H9 (cell line): ENCODE measurements around the gene RNF113B. TPM values are rescaled to one million over a fixed set of nuclear protein-coding genes. Genes with fewer than 3 reads are reported as not detected.

ENCODE experiments used
- DNase-seq: peaks from one replicate; pipeline ENCODE4 v3.0.0-alpha.2; 2017
- H2AFZ ChIP-seq: one replicate; pipeline ENCODE4 v1.6.1; 2013; ENCODE audit warnings: mild to moderate bottlenecking, low read length, control low read depth, moderate library complexity
- H2AK5ac ChIP-seq: 2 replicates; pipeline ENCODE4 v1.6.1; 2013; ENCODE audit warnings: low read length, control low read depth, mixed read lengths; ENCODE audit not compliant: insufficient read length
- H2BK120ac ChIP-seq: one replicate; pipeline ENCODE4 v1.6.1; 2013; ENCODE audit warnings: low read depth, mild to moderate bottlenecking, low read length, control low read depth, inconsistent platforms; ENCODE audit not compliant: poor library complexity, severe bottlenecking
- H2BK12ac ChIP-seq: 2 replicates; pipeline ENCODE4 v1.6.1; 2013; ENCODE audit warnings: low read length, control low read depth, mixed read lengths, low read depth; ENCODE audit not compliant: insufficient read length
- H2BK15ac ChIP-seq: 2 replicates; pipeline ENCODE4 v1.6.1; 2013; ENCODE audit warnings: low read depth, low read length, control low read depth
- H2BK20ac ChIP-seq: one replicate; pipeline ENCODE4 v1.6.1; 2013; ENCODE audit warnings: low read depth, mild to moderate bottlenecking, low read length, control low read depth, inconsistent platforms; ENCODE audit not compliant: poor library complexity, severe bottlenecking
- H2BK5ac ChIP-seq: 2 replicates; pipeline ENCODE4 v1.6.1; 2013; ENCODE audit warnings: low read length, control low read depth, mixed read lengths; ENCODE audit not compliant: insufficient read length
- H3K14ac ChIP-seq: 2 replicates; pipeline ENCODE4 v1.6.1; 2013; ENCODE audit warnings: low read length, control low read depth; ENCODE audit not compliant: insufficient read depth
- H3K18ac ChIP-seq: 2 replicates; pipeline ENCODE4 v1.6.1; 2013; ENCODE audit warnings: low read depth, mild to moderate bottlenecking, mixed read lengths, low read length, control low read depth; ENCODE audit not compliant: insufficient read length
- H3K23ac ChIP-seq: 2 replicates; pipeline ENCODE4 v1.6.1; 2013; ENCODE audit warnings: low read length, control low read depth, mixed read lengths, low read depth; ENCODE audit not compliant: insufficient read length
- H3K23me2 ChIP-seq: 2 replicates; pipeline ENCODE4 v1.6.1; 2013; ENCODE audit warnings: low read depth, mild to moderate bottlenecking, mixed read lengths, low read length, control low read depth; ENCODE audit not compliant: insufficient read length, poor library complexity, severe bottlenecking
- H3K27ac ChIP-seq: 2 replicates; pipeline ENCODE4 v1.5.1; 2013; ENCODE audit warnings: low read length, control low read depth, mixed read lengths, low read depth; ENCODE audit not compliant: insufficient read length
- H3K27me3 ChIP-seq: 2 replicates; pipeline ENCODE4 v1.6.1; 2013; ENCODE audit warnings: low read length, control low read depth, inconsistent platforms; ENCODE audit not compliant: insufficient read depth
- H3K4ac ChIP-seq: 2 replicates; pipeline ENCODE4 v1.6.1; 2013; ENCODE audit warnings: low read depth, mild to moderate bottlenecking, control low read depth, inconsistent platforms, low read length, moderate library complexity
- H3K4me1 ChIP-seq: 2 replicates; pipeline ENCODE4 v1.6.1; 2013; ENCODE audit warnings: low read length, control low read depth, inconsistent platforms; ENCODE audit not compliant: insufficient read depth
- H3K4me2 ChIP-seq: 2 replicates; pipeline ENCODE4 v1.6.1; 2013; ENCODE audit warnings: low read length, control low read depth, mixed read lengths; ENCODE audit not compliant: insufficient read length, insufficient read depth
- H3K56ac ChIP-seq: 2 replicates; pipeline ENCODE4 v1.6.1; 2013; ENCODE audit warnings: low read depth, mild to moderate bottlenecking, mixed read lengths, low read length, control low read depth; ENCODE audit not compliant: insufficient read length
- H3K79me1 ChIP-seq: 2 replicates; pipeline ENCODE4 v1.6.1; 2013; ENCODE audit warnings: low read depth, mild to moderate bottlenecking, moderate library complexity, low read length, control low read depth, inconsistent platforms; ENCODE audit not compliant: insufficient read depth, poor library complexity, severe bottlenecking
- H3K79me2 ChIP-seq: 2 replicates; pipeline ENCODE4 v1.6.1; 2013; ENCODE audit warnings: low read length, control low read depth, inconsistent platforms; ENCODE audit not compliant: insufficient read depth
- H3K9ac ChIP-seq: 2 replicates; pipeline ENCODE4 v1.6.1; 2013; ENCODE audit warnings: low read length, control low read depth, mixed read lengths; ENCODE audit not compliant: insufficient read length; ENCODE audit errors: extremely low read depth
- H3K9me3 ChIP-seq: one replicate; pipeline ENCODE4 v1.6.1; 2013; ENCODE audit warnings: low read depth, low read length, inconsistent platforms; ENCODE audit not compliant: control insufficient read depth
- H3T11ph ChIP-seq: one replicate; pipeline ENCODE4 v1.6.1; 2013; ENCODE audit warnings: mild to moderate bottlenecking, low read length, control low read depth, inconsistent platforms
- H4K20me1 ChIP-seq: one replicate; pipeline ENCODE4 v1.6.1; 2013; ENCODE audit not compliant: control insufficient read depth, insufficient read length, insufficient read depth
- H4K5ac ChIP-seq: 2 replicates; pipeline ENCODE4 v1.6.1; 2013; ENCODE audit warnings: low read depth, mild to moderate bottlenecking, mixed read lengths, low read length, control low read depth; ENCODE audit not compliant: insufficient read length
- H4K8ac ChIP-seq: replicated peaks from 2 replicates; pipeline ENCODE4 v1.6.1; 2013; ENCODE audit warnings: low read length, control low read depth, mixed read lengths, low read depth; ENCODE audit not compliant: insufficient read length
- H4K91ac ChIP-seq: 2 replicates; pipeline ENCODE4 v1.6.1; 2013; ENCODE audit warnings: low read depth, mild to moderate bottlenecking, moderate library complexity, mixed read lengths, low read length, control low read depth; ENCODE audit not compliant: insufficient read length
- H3K27ac Mint-ChIP-seq, 3 experiments: 2 replicates in 2 of 3; 3 replicates in 1 of 3; pipeline ENCODE4 v1.8.0; 2020 to 2021; ENCODE audit warnings: mixed read lengths in 3 of 3, mild to moderate bottlenecking in 1 of 3, moderate library complexity in 1 of 3
- H3K27me3 Mint-ChIP-seq: 2 replicates; pipeline ENCODE4 v1.8.0; 2021; ENCODE audit warnings: low read depth, mild to moderate bottlenecking, moderate library complexity, mixed read lengths
- H3K36me3 Mint-ChIP-seq, 3 experiments: 2 replicates in 2 of 3; 3 replicates in 1 of 3; pipeline ENCODE4 v1.8.0; 2020 to 2021; ENCODE audit warnings: low read depth in 3 of 3, mixed read lengths in 3 of 3; ENCODE audit not compliant: insufficient read depth in 1 of 3
- H3K4me1 Mint-ChIP-seq, 2 experiments: 2 replicates each; pipeline ENCODE4 v1.8.0; 2020; ENCODE audit warnings: mixed read lengths in 2 of 2
- H3K4me3 Mint-ChIP-seq, 2 experiments: 2 replicates in 1 of 2; 3 replicates in 1 of 2; pipeline ENCODE4 v1.8.0; 2020 to 2021; ENCODE audit warnings: mild to moderate bottlenecking in 2 of 2, mixed read lengths in 2 of 2, moderate library complexity in 1 of 2
- H3K9me3 Mint-ChIP-seq, 2 experiments: 2 replicates in 1 of 2; 3 replicates in 1 of 2; pipeline ENCODE4 v1.8.0; 2020; ENCODE audit warnings: mild to moderate bottlenecking in 2 of 2, mixed read lengths in 2 of 2, moderate library complexity in 1 of 2
- CTCF ChIP-seq: fragments of 200-600 bp; sonication (generic); conservative IDR thresholded peaks from 3 replicates; pipeline ENCODE4 v1.8.0; 2021; ENCODE audit warnings: antibody characterized with exemption, mild to moderate bottlenecking
- WGBS: extraction: QIAGEN DNeasy Blood & Tissue Kit; methylation state at CpG from one replicate; pipeline ENCODE4 v1.1.7; 2013; ENCODE audit warnings: missing lambda C conversion rate, low lambda C conversion rate, mixed read lengths; ENCODE audit not compliant: insufficient read length; ENCODE audit errors: extremely low coverage; 5-methylcytosine and 5-hydroxymethylcytosine counted together
- microRNA-seq: library from miRNA; unstranded; fragments of <30 nt; microRNA quantifications from one replicate; pipeline ENCODE4, GENCODE V29; 2020; ENCODE audit warnings: borderline microRNAs expressed
- total RNA-seq: library from RNA; stranded (reverse); gene quantifications from 2 replicates; pipeline ENCODE4 v1.2.1, GENCODE V29; 2021

The RNF113B gene
- total RNA-seq, 1 experiment from 2014 or later, result not detected

- Histone ChIP-seq H3K27ac (no peak overlapping the region), H2BK5ac (no peak overlapping the region), H2BK15ac (no peak overlapping the region), H3K79me1 (no peaks in the 10 kb centered on the region), H3K56ac (no peak overlapping the region), H2BK12ac (no peak overlapping the region), H3K23ac (no peak overlapping the region), H4K91ac (no peak overlapping the region), H3K27me3 (no peaks in the 10 kb centered on the region), H3K4me1 (no peaks in the 10 kb centered on the region), H4K20me1 (no peaks in the 10 kb centered on the region), H4K5ac (no peak overlapping the region), H2AK5ac (no peak overlapping the region), H3K4ac (no peak overlapping the region), H3K18ac (no peak overlapping the region), H2AFZ (no peak overlapping the region), H3K23me2 (no peaks in the 10 kb centered on the region), H3K79me2 (no peaks in the 10 kb centered on the region), H3K14ac (no peak overlapping the region), H3T11ph (no peak overlapping the region), H2BK120ac (no peak overlapping the region), H3K9me3 (no peaks in the 10 kb centered on the region), H3K9ac (no peak overlapping the region), H2BK20ac (no peak overlapping the region), H4K8ac (no peak overlapping the region), H3K4me2 (no peak overlapping the region)
- H3K9me3 Mint-ChIP-seq, result peaks cover 2 to 5% of the 10 kb centered on the region in 2 experiments; a peak in 4 of 5 replicates
- no peaks in the 10 kb centered on the region; the same call in none of the 2 replicates for H3K27me3 Mint-ChIP-seq
- peaks cover 0 to 2% (median 0%) of the 10 kb centered on the region in 3 experiments; a peak in 3 of 7 replicates for H3K36me3 Mint-ChIP-seq
- H3K27ac Mint-ChIP-seq, result no peak overlapping the region
- no CpG with 5 or more reads among the region's 5 CpGs for WGBS
- no peak for TF ChIP-seq CTCF
- H3K4me1 Mint-ChIP-seq, result no peaks in the 10 kb centered on the region; a peak in 1 of 4 replicates
- DNase-seq, result peak; percentile 8
- H3K4me3 Mint-ChIP-seq, result no peak overlapping the region
Measured at GRCh38 chr13:98129059-98129746, 47.9 kb downstream of the RNF113B start.

Small RNA genes within 50 kb of the gene (microRNA-seq; reads per million reads assigned to microRNA genes)
- gene MIR3170, result 0.35 reads per million

Other genes starting within 250 kb of the RNF113B start
- 326 and 342 TPM in 2 replicates for gene IPO5, start 223.6 kb downstream of the RNF113B start, total RNA-seq
- 95.9 and 97.4 TPM in 2 replicates for gene FARP1, start 34.2 kb downstream of the RNF113B start, total RNA-seq